Measurements from ENCODE around the gene IL9.

IL9 gene

GRCh38 chr5:135857630-135858311 lies 37.9 kb downstream of the IL9 start:
- TF ChIP-seq JUND (IDR thresholded peaks at IDR 0.05; ENCODE audit: low read depth) = no peak
- in situ Hi-C loops (cut with HindIII; ENCODE audit: low pct_unique_long_range_greater_than_20kb, low sequenced_read_pairs) = no loop called here
- peak in 1 of 2 experiments; percentile 84 for DNase-seq (ENCODE audit: low read depth in 1 of 2, low spot score in 1 of 2)

DNA sequence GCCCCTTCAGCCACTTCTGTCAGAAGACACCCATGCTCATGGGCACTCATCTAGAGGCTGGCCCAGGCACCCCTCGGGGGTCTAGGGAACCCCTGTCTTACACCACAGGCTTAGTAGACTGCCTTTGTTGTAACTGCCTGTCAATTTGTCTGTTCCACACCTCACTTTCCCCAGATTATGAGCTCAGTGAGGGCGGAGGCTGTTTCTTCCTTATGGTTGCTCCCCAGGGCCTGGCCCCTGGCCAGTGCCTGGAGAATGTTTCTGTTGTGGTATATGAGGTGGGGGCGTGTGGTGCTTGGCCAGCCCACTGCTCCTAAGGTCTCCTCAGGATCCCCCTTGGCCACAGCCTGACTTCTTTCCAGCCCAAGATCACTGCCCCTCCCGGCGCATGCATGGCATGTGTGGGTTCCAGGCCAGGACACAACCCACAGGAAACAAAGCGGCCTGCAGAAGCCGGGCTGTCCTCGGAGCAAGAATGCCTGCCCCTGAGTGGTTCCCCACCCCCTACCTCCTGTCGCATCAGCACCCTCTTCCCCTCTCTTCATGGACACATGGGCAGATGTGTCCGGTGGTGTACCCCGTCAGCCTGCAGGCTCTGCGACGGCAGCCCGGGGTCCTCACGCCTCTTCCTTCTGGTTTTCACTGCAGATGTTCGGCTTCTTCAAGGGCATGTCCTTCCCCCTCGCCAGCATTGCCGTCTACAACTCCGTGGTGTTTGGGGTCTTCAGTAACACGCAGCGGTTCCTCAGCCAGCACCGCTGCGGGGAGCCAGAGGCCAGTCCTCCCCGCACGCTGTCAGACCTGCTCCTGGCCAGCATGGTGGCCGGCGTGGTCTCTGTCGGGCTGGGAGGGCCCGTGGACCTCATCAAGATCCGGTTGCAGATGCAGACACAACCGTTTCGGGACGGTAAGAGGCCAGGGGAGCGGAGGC lies 43.5 kb downstream of the IL9 start:
- in situ Hi-C loops (cut with HindIII; ENCODE audit: low pct_unique_long_range_greater_than_20kb, low sequenced_read_pairs) = no loop called here
- TF ChIP-seq JUND (IDR thresholded peaks at IDR 0.05; ENCODE audit: low read depth) = no peak
- no peak for DNase-seq (ENCODE audit: low read depth in 1 of 2, low spot score in 1 of 2)

GRCh38 chr5:135851186-135851914 lies 44.3 kb downstream of the IL9 start:
- in situ Hi-C loops (cut with HindIII; ENCODE audit: low pct_unique_long_range_greater_than_20kb, low sequenced_read_pairs) = no loop called here
- no peak for DNase-seq (ENCODE audit: low read depth in 1 of 2, low spot score in 1 of 2)
- no peak for TF ChIP-seq JUND (IDR thresholded peaks at IDR 0.05; ENCODE audit: low read depth)

DNA sequence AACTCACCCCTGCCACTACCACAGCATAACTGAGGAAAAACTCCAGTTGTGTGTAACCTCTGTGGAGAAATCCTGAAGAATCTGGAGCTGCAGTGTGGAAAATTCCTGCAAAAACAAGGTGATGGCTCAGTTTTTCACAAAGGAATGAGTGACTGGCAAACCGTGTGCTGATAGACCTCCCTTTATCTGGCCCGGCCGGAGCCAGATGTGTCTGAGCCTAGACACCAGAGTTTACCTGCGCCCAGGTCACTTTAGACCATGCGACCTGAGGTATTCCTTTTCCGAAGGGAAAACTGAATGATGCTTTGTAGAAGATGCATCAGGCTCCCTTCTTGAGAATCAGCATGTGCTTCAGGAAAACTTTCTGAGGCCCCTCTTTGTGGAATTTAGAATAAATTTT lies 45.0 kb downstream of the IL9 start:
- TF ChIP-seq JUND (IDR thresholded peaks at IDR 0.05; ENCODE audit: low read depth) = no peak
- in situ Hi-C loops (cut with HindIII; ENCODE audit: low pct_unique_long_range_greater_than_20kb, low sequenced_read_pairs) = no loop called here
- DNase-seq (ENCODE audit: low read depth in 1 of 2, low spot score in 1 of 2) = no peak

- DNase-seq (ENCODE audit: low read depth in 1 of 2, low spot score in 1 of 2) = no peak
- no peak for TF ChIP-seq JUND (IDR thresholded peaks at IDR 0.05; ENCODE audit: low read depth)
- in situ Hi-C loops (cut with HindIII; ENCODE audit: low pct_unique_long_range_greater_than_20kb, low sequenced_read_pairs) = no loop called here
Observed at GRCh38 chr5:135850231-135850630, 45.4 kb downstream of the IL9 start.

DNA sequence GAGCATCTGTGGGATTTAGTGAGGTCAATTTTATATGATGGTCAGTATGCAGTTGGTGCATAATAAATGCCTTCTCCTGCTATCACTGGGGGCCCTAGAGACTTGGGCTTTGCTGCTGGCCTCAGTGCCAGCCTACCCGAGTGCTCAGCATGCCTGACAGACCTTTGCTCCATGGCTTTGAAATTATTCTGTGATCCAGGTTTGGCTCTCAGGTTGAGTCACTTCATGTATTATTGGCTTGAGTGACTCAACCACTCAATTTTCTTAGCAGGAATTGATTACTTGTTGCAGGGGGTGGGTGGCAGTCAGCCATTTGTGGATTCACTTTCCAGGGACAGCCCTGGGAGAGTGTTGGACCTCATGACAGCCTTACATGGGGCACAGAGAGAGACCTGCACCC lies 47.7 kb downstream of the IL9 start:
- in situ Hi-C loops (cut with HindIII; ENCODE audit: low pct_unique_long_range_greater_than_20kb, low sequenced_read_pairs) = loop anchor here (25.0 kb wide), 1 partner anchor 286 kb away; no protein-coding TSS in a partner anchor
- no peak for TF ChIP-seq JUND (IDR thresholded peaks at IDR 0.05; ENCODE audit: low read depth)
- no peak for DNase-seq (ENCODE audit: low read depth in 1 of 2, low spot score in 1 of 2)

DNA sequence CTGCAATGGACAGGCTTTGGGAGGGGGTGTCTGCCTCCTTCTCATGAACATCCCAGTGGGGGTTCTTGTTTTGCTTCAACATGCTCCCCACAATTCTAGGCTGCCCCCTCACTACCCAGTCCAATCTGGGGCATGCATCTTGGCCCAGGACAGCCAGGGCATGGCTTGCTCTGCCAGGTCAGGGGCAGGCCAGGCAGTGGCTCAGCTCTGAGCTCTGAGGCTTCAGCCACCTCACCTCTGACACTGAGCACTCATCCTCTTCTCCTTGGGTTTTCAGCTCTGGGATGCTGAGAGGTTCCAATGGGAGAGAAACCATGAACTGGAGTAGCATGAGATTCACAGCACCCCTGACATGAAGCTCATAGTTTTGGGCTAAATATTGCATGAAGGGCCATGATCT lies 49.3 kb downstream of the IL9 start:
- TF ChIP-seq JUND (IDR thresholded peaks at IDR 0.05; ENCODE audit: low read depth) = no peak
- in situ Hi-C loops (cut with HindIII; ENCODE audit: low pct_unique_long_range_greater_than_20kb, low sequenced_read_pairs) = loop anchor here (25.0 kb wide), 1 partner anchor 284 kb away; no protein-coding TSS in a partner anchor
- no peak for DNase-seq (ENCODE audit: low read depth in 1 of 2, low spot score in 1 of 2)

- in situ Hi-C loops (cut with HindIII; ENCODE audit: low pct_unique_long_range_greater_than_20kb, low sequenced_read_pairs) = loop anchor here (25.0 kb wide), 1 partner anchor 281 kb away; no protein-coding TSS in a partner anchor
- no peak for TF ChIP-seq JUND (IDR thresholded peaks at IDR 0.05; ENCODE audit: low read depth)
Observed at GRCh38 chr5:135843571-135844337, 51.9 kb downstream of the IL9 start.

GRCh38 chr5:135842737-135843136 lies 52.9 kb downstream of the IL9 start:
- in situ Hi-C loops (cut with HindIII; ENCODE audit: low pct_unique_long_range_greater_than_20kb, low sequenced_read_pairs) = loop anchor here (25.0 kb wide), 1 partner anchor 280 kb away; no protein-coding TSS in a partner anchor
- TF ChIP-seq JUND (IDR thresholded peaks at IDR 0.05; ENCODE audit: low read depth) = no peak
- DNase-seq (ENCODE audit: low read depth in 1 of 2, low spot score in 1 of 2) = no peak

More at GRCh38 chr5:135843571-135844337, 51.9 kb downstream of the IL9 start:
- no peak for DNase-seq (ENCODE audit: low read depth in 1 of 2, low spot score in 1 of 2)
